ENCODE measurements around the gene ALDH4A1.

Gene ALDH4A1, protein sequence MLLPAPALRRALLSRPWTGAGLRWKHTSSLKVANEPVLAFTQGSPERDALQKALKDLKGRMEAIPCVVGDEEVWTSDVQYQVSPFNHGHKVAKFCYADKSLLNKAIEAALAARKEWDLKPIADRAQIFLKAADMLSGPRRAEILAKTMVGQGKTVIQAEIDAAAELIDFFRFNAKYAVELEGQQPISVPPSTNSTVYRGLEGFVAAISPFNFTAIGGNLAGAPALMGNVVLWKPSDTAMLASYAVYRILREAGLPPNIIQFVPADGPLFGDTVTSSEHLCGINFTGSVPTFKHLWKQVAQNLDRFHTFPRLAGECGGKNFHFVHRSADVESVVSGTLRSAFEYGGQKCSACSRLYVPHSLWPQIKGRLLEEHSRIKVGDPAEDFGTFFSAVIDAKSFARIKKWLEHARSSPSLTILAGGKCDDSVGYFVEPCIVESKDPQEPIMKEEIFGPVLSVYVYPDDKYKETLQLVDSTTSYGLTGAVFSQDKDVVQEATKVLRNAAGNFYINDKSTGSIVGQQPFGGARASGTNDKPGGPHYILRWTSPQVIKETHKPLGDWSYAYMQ

DNA sequence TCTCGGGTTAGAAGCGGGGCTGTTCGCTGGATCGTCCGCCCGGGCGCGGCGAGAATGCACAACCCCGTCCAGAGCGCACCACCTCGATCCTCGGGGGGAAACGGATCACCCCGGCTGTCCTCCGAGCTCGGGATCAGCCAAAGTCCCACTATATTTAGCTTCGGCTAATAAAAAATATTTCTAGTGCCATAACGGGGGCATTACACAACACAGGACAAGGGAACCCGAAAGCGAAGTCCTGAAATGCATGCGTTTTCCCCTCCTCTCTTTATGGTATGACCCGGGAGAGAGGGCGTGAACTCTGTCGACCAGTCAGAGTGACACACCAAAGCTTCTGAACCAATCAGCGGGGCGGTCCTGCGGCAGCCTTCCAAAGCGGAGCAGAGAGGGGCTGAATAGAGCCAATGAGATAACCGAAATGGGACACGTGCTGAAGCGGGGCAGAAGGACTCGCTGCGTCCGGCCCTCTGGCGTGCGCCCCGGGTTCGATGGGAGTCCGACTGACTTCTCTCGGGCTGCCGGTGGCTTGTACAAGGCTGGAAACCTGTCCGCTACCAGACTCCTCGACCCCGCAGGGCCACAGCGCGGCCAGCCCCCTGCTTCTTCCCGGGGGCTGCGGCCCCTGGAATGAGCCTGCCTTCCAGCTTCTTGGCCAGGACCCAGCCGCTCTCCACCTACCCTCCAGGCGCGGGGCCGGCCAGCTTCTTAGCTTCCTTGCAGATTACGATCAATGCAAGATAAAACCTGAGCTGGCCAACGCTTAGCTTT lies at the start of gene ALDH4A1:
Gene ALDH4A1 (minus strand): TSS at position 33 of the 768 bp plus-strand sequence. CDS start 32 bp downstream, at position 1.
- TF ChIP-seq, protein P1, sequence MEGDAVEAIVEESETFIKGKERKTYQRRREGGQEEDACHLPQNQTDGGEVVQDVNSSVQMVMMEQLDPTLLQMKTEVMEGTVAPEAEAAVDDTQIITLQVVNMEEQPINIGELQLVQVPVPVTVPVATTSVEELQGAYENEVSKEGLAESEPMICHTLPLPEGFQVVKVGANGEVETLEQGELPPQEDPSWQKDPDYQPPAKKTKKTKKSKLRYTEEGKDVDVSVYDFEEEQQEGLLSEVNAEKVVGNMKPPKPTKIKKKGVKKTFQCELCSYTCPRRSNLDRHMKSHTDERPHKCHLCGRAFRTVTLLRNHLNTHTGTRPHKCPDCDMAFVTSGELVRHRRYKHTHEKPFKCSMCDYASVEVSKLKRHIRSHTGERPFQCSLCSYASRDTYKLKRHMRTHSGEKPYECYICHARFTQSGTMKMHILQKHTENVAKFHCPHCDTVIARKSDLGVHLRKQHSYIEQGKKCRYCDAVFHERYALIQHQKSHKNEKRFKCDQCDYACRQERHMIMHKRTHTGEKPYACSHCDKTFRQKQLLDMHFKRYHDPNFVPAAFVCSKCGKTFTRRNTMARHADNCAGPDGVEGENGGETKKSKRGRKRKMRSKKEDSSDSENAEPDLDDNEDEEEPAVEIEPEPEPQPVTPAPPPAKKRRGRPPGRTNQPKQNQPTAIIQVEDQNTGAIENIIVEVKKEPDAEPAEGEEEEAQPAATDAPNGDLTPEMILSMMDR (IDR thresholded peaks at IDR 0.05) = no peak

DNA sequence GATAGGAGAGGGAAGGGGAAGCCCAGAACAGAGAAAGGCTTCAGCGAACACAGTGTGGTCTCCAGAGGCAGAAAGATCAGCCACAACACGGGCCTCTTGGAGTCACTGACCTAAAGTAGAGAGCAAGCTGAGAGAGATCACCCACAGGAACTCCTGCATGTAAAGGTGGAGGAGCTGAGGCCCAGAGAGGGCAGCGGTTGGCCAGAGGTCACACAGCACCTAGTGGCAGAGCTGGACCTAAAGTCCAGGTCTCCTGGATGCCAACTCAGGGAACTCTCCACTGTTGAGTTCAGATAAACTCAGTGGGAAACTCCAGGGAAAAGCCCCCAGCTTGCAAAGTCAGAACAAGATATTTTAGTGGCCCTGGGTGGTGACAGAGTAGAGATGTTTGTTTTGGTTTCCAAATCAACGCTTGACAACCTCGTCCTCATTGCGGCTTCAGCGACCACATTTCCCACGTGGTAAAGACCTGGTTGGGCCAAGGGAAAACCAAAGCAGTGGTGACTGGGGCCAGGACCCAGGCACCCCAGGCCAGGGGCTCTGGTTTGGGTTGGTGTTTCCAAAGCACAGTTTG lies 49.5 kb upstream of the ALDH4A1 start:
- TF ChIP-seq, protein P1 (IDR thresholded peaks at IDR 0.05) = no peak

DNA sequence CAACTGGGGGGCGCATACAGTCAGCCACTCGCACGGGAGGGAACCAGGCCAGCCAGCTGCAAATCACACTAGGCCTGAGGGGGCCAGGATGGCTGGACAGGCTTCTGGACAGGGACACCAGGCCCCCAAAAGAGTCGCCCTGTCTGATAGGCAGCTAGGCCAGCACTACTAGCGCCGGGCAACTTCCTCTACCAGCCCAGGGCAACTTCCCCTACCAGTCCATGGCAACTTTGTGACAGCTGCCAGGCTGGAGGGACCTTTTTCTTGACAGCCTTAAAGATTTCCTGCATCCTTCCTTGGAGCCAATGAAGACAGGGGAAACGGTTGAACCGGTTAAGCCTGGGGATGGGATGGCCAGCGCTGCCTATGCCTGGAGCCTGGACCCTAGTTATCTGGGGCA lies 49.1 kb upstream of the ALDH4A1 start:
- TF ChIP-seq, protein P1 (IDR thresholded peaks at IDR 0.05) = no peak

DNA sequence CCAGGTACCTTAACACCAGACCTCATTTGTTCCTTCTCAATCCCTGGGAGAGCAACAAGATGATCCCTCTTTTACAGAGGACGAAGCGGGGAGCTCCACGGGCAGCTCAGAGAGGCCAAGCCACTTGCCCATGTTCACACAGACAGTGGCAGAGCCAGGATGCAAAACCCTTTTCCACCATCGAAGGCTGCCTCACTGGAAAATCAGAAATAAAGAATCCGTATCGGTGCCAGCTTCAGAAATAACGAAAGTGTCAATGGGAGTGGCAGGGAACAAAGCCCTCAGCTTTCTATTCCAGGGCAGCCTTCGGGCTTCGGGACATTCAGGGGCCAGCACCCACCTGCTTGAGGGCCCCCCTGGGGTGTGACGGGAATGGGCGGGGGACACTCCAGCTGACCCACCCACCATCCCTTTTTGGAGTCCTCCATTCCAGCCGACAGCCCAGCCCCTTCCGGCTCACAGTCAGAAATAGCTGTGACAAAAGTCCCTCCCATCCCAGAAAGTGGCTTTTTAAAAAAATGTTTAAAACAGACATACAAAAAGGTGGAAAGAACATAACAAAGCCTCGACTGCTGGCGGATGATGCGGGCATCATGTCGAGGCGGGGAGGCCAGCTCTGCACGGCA lies 48.2 kb upstream of the ALDH4A1 start:
- TF ChIP-seq, protein P1 (IDR thresholded peaks at IDR 0.05) = no peak

DNA sequence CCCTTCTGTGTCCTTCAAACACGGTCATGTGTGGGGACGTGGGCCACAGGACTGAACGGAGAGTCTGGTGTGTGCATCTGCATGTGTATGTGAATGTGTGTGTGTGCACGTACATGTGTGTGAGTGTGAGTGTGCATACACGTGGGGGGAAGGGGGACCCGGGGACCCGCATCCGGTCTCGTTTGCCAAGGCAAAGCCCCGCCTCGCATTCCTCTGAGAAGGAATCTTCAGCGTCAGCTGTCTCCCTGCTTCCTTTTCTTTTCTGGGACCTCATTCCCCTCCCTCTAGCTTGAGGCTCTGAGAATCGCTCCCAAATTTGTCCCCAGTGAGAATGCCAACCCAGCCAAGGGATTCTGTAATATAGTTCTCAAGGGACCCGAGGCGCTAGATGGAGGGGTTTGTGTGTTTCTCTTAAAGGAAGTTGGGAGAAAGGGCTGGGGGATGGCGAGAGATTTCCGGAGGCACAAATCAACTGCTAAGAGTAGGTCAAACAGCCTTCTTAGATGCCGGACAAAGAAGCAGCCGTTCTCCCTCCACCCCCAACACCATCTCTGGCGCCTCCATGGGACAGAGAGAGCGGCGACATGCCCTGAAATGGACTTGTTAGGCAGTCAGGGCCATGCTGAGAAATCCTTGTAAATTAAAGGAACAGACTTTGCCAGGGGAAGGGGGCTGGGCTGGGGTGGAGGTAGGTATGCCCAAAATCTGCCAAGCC lies 47.5 kb upstream of the ALDH4A1 start:
- TF ChIP-seq, protein P1 (IDR thresholded peaks at IDR 0.05) = no peak

DNA sequence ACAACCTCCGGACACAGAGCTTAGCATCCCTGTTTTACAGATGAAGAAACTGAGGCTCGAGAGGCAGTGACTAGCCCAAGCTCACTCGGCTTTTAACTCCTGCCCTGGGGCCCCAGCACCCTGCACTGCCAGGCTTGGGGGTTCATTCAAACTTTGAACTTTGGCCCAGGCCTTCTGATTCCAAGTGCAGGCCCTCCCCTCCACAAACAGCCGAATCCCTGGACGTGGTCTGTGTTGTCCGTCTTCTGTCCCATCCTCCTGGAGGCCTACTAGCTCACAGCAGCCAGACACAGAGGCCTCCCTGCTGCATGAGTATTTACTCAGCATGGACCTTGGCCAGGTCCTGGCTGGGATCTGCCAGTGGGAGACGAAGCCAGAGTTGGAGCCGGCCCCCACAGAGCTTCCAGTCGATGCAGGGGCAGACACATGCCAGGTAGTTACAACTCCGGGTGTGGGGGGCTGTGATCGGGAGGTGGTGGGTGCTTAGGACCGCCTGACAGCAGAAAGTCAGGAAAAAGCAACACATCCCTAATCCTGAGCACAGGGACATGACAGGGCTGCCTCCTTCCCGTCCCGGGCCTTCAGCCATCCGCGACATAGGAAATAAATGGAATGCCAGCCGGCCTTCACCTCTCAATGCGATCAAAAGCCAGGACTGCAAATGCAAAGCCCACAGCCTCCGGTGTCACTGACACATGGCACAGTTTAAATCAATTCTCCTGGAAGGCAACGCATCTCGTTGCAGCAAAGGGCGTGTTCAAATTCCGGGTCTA lies 46.7 kb upstream of the ALDH4A1 start:
- TF ChIP-seq, protein P1 (IDR thresholded peaks at IDR 0.05) = no peak

All from LNCAP (cell line).